DND-41 (cell line): ENCODE data around the gene TIMM8B.

Experiments used
- ATAC-seq: fragments of 200-7000 bp; cut with Tn5 transposase; 3 replicates; pipeline ENCODE4 v1.9.1; 2021; ENCODE audit warnings: low read depth; ENCODE audit not compliant: insufficient read depth
- DNase-seq: peaks from one replicate; pipeline ENCODE4 v3.0.0-alpha.2; 2020
- H2AFZ ChIP-seq: 2 replicates; pipeline ENCODE4 v1.6.0; 2012; ENCODE audit warnings: low read depth, low read length
- H3K27ac ChIP-seq: 2 replicates; pipeline ENCODE4 v1.5.1; 2012; ENCODE audit warnings: low read length, inconsistent platforms
- H3K27me3 ChIP-seq: fragments of 200-600 bp; sonication (generic); 2 replicates; pipeline ENCODE4 v1.6.0; 2012; ENCODE audit warnings: low read length, mild to moderate bottlenecking, inconsistent platforms; ENCODE audit not compliant: insufficient read depth, poor library complexity
- H3K36me3 ChIP-seq: 2 replicates; pipeline ENCODE4 v1.5.1; 2012; ENCODE audit warnings: low read length, inconsistent platforms; ENCODE audit not compliant: insufficient read depth
- H3K4me1 ChIP-seq: 2 replicates; pipeline ENCODE4 v1.5.1; 2012; ENCODE audit warnings: mild to moderate bottlenecking, low read length; ENCODE audit not compliant: insufficient read depth
- H3K4me2 ChIP-seq: 2 replicates; pipeline ENCODE4 v1.6.0; 2012; ENCODE audit warnings: mild to moderate bottlenecking, moderate library complexity, low read length, inconsistent platforms; ENCODE audit not compliant: insufficient read depth
- H3K4me3 ChIP-seq, 2 experiments: fragments of 200-600 bp in 1 of 2; shearing (Covaris generic) in 1 of 2; 2 replicates each; pipeline ENCODE4 v1.5.1; 2012 to 2016; ENCODE audit warnings: inconsistent platforms in 2 of 2, low read length in 2 of 2, mild to moderate bottlenecking in 2 of 2, low read depth in 1 of 2, moderate library complexity in 1 of 2
- H3K79me2 ChIP-seq: 2 replicates; pipeline ENCODE4 v1.6.0; 2012; ENCODE audit warnings: low read length, inconsistent platforms; ENCODE audit not compliant: insufficient read depth
- H3K9ac ChIP-seq: 2 replicates; pipeline ENCODE4 v1.6.0; 2012; ENCODE audit warnings: low read depth, mild to moderate bottlenecking, inconsistent platforms, low read length, moderate library complexity
- H3K9me3 ChIP-seq: 2 replicates; pipeline ENCODE4 v1.5.1; 2012; ENCODE audit warnings: low read length, moderate library complexity, mild to moderate bottlenecking, inconsistent platforms; ENCODE audit not compliant: insufficient read depth, severe bottlenecking
- H4K20me1 ChIP-seq: 2 replicates; pipeline ENCODE4 v1.6.0; 2012; ENCODE audit warnings: low read length; ENCODE audit not compliant: insufficient read depth
- EZH2 ChIP-seq: IDR thresholded peaks from 3 replicates; pipeline ENCODE4 v1.6.1; 2012; ENCODE audit warnings: borderline replicate concordance, low read depth, mild to moderate bottlenecking, moderate library complexity, low read length, inconsistent platforms; ENCODE audit not compliant: severe bottlenecking
- TF ChIP-seq, protein P1 (sequence below): IDR thresholded peaks from 2 replicates; pipeline ENCODE4 v1.5.1; 2012; ENCODE audit warnings: borderline replicate concordance, low read length, moderate library complexity, mild to moderate bottlenecking; ENCODE audit not compliant: poor library complexity, severe bottlenecking; ENCODE audit errors: extremely low read depth

TIMM8B gene, protein sequence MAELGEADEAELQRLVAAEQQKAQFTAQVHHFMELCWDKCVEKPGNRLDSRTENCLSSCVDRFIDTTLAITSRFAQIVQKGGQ

DNA sequence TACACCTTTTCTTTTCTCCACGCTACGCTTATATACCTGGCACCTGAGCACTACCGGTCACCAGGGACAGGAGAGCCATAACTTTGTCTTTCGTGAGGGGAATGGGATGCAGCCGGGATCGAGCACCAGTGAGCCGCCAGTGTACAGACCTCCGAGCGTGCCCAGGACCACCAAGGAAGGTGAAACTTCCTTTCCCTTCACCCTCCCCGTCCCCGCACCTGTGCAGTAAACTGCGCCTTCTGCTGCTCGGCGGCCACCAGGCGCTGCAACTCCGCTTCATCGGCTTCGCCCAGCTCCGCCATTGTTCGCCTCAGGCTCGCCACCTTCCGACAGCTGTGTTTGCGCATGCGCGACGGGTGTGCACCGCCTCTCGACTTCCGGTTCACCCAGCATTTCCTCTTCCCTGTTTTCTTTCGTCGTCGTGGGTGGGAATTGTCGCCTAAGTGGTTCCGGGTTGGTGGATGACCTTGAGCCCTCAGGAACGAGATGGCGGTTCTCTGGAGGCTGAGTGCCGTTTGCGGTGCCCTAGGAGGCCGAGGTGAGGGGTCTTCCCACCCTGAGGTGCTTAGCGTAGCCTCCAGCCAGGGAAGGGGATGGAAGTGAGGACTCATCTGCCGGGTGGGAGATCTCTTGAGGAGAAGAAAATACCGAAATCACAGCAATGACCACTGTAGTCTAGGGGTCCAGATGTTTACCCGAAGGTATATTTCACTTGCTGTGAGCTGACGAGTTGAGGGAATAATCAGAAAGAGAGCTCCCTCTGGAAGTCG lies at the start of gene TIMM8B, which contains the start of gene SDHD:
Gene TIMM8B (minus strand): TSS at position 335 of the 770 bp plus-strand sequence. CDS start 33 bp downstream, at position 302.
Gene SDHD (plus strand): TSS at position 452 of the 770 bp plus-strand sequence. CDS start 35 bp downstream, at position 487.
- no peaks in the 10 kb centered on the region for H3K9me3 ChIP-seq
- ATAC-seq = peak; percentile 96
- TF ChIP-seq, protein P1, sequence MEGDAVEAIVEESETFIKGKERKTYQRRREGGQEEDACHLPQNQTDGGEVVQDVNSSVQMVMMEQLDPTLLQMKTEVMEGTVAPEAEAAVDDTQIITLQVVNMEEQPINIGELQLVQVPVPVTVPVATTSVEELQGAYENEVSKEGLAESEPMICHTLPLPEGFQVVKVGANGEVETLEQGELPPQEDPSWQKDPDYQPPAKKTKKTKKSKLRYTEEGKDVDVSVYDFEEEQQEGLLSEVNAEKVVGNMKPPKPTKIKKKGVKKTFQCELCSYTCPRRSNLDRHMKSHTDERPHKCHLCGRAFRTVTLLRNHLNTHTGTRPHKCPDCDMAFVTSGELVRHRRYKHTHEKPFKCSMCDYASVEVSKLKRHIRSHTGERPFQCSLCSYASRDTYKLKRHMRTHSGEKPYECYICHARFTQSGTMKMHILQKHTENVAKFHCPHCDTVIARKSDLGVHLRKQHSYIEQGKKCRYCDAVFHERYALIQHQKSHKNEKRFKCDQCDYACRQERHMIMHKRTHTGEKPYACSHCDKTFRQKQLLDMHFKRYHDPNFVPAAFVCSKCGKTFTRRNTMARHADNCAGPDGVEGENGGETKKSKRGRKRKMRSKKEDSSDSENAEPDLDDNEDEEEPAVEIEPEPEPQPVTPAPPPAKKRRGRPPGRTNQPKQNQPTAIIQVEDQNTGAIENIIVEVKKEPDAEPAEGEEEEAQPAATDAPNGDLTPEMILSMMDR = peak; percentile 53
- no peak for TF ChIP-seq EZH2

DNA sequence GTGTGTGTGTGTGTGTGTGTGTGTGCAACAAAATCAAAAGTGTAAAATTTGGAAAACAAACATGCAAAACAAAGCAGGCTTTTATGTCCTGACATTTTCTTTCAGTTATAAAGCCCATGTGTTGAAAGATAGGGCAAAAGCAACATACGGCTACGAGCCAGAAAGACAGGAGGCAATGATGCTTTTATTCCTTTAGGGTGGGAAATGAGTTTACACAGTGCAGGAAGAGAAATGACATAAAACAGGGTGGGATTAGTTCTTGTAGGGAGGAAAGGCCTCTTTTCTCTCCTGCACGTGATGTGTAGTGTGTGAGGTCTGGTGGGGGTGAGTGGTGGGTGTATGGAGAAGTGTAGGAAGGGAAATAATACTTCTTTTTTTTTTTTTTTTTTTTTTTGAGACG lies 47.9 kb upstream of the TIMM8B start:
- Histone ChIP-seq H3K79me2 (no peaks in the 10 kb centered on the region), H2AFZ (no peak overlapping the region), H3K4me1 (no peaks in the 10 kb centered on the region), H3K4me3 (no peak overlapping the region), H4K20me1 (no peaks in the 10 kb centered on the region), H3K36me3 (no peaks in the 10 kb centered on the region), H3K9ac (no peak overlapping the region), H3K4me2 (no peak overlapping the region), H3K9me3 (no peaks in the 10 kb centered on the region), H3K27me3 (no peaks in the 10 kb centered on the region), H3K27ac (no peak overlapping the region)
- TF ChIP-seq EZH2 = no peak
- TF ChIP-seq, protein P1 = no peak
- DNase-seq (no peak), ATAC-seq (no peak)

More for the DNA sequence above, at the start of gene TIMM8B, which contains the start of gene SDHD:
- Histone ChIP-seq H3K36me3 (peaks cover 87% of the 10 kb centered on the region), H3K9ac (peak within 1 kb of the TSS; percentile 82), H3K27ac (peak within 1 kb of the TSS; percentile 93), H3K27me3 (no peaks in the 10 kb centered on the region), H4K20me1 (no peaks in the 10 kb centered on the region), H3K4me2 (peak within 1 kb of the TSS; percentile 89), H2AFZ (peak within 1 kb of the TSS; percentile 90), H3K4me3 (peak within 1 kb of the TSS; percentile 72 to 93), H3K4me1 (peaks cover 44% of the 10 kb centered on the region), H3K79me2 (peaks cover 56% of the 10 kb centered on the region)
- peak; percentile 97 for DNase-seq

DNA sequence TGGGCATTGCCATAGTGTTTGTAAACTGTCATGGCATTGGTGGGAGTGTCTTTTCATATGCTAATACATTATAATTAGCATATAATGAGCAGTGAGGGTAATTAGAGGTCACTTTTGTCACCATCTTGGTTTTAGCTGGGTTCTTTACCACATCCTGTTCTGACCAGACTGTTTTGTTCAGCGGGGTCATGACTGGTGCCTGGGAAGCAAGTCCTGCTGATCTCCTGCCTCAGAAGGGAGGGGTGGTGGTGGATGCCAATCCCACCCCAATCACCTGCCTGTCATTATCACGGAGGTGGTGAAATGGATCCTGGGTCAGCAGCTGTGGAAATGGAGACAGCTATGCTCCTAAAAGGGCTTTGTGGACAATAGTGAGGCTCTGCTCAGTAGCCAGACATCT lies 46.2 kb upstream of the TIMM8B start:
- H3K36me3 ChIP-seq = no peaks in the 10 kb centered on the region
- no peak for ATAC-seq
- no peaks in the 10 kb centered on the region for H3K9me3 ChIP-seq
- no peaks in the 10 kb centered on the region for H3K27me3 ChIP-seq
- H3K27ac ChIP-seq = no peak overlapping the region
- no peaks in the 10 kb centered on the region for H3K4me1 ChIP-seq
- no peak overlapping the region for H2AFZ ChIP-seq
- no peak for DNase-seq
- H3K79me2 ChIP-seq = no peaks in the 10 kb centered on the region
- no peaks in the 10 kb centered on the region for H4K20me1 ChIP-seq
- no peak overlapping the region for H3K9ac ChIP-seq
- no peak overlapping the region for H3K4me3 ChIP-seq
- H3K4me2 ChIP-seq = no peak overlapping the region
- TF ChIP-seq EZH2 = no peak
- TF ChIP-seq, protein P1 = no peak
